GM23248 (cell line): Measurements from ENCODE around the gene FAXDC2. TPM values are rescaled to one million over a fixed set of nuclear protein-coding genes. Genes with fewer than 3 reads are reported as not detected.

Experiments
- DNase-seq: peaks from one replicate; pipeline ENCODE4 v3.0.0-alpha.2; 2015
- H2AFZ ChIP-seq: fragments of 200-600 bp; sonication (generic); 2 replicates; pipeline ENCODE4 v1.6.1; 2016; ENCODE audit warnings: antibody characterized with exemption
- H3F3A ChIP-seq: fragments of 200-600 bp; sonication (generic); 2 replicates; pipeline ENCODE4 v1.6.1; 2016; ENCODE audit warnings: mild to moderate bottlenecking, antibody characterized with exemption, mixed run types; ENCODE audit not compliant: insufficient read depth
- H3K27ac ChIP-seq: fragments of 200-600 bp; sonication (generic); 2 replicates; pipeline ENCODE4 v1.5.1; 2016; ENCODE audit warnings: mild to moderate bottlenecking
- H3K27me3 ChIP-seq: fragments of 200-600 bp; sonication (generic); replicated peaks from 2 replicates; pipeline ENCODE4 v1.6.1; 2016; ENCODE audit warnings: mild to moderate bottlenecking; ENCODE audit not compliant: insufficient read depth
- H3K36me3 ChIP-seq: fragments of 200-600 bp; sonication (generic); 2 replicates; pipeline ENCODE4 v1.6.1; 2016; ENCODE audit warnings: low read depth, mild to moderate bottlenecking
- H3K4me1 ChIP-seq: fragments of 200-600 bp; sonication (generic); 2 replicates; pipeline ENCODE4 v1.6.1; 2016; ENCODE audit warnings: mild to moderate bottlenecking; ENCODE audit not compliant: insufficient read depth
- H3K4me2 ChIP-seq: fragments of 200-600 bp; sonication (generic); one replicate; pipeline ENCODE4 v1.6.1; 2016; ENCODE audit warnings: mild to moderate bottlenecking; ENCODE audit not compliant: unreplicated experiment
- H3K4me3 ChIP-seq: fragments of 200-600 bp; sonication (generic); 2 replicates; pipeline ENCODE4 v1.5.1; 2016; ENCODE audit warnings: mild to moderate bottlenecking
- H3K79me2 ChIP-seq: fragments of 200-600 bp; sonication (generic); 2 replicates; pipeline ENCODE4 v1.6.1; 2016; ENCODE audit warnings: mild to moderate bottlenecking; ENCODE audit not compliant: insufficient read depth
- H3K9ac ChIP-seq: fragments of 200-600 bp; sonication (generic); 2 replicates; pipeline ENCODE4 v1.6.1; 2016; ENCODE audit warnings: mild to moderate bottlenecking
- H3K9me2 ChIP-seq: fragments of 200-600 bp; sonication (generic); 2 replicates; pipeline ENCODE4 v1.6.1; 2016; ENCODE audit warnings: mixed run types, mild to moderate bottlenecking, moderate library complexity; ENCODE audit not compliant: insufficient read depth
- H3K9me3 ChIP-seq: fragments of 200-600 bp; sonication (generic); one replicate; pipeline ENCODE4 v1.6.1; 2017; ENCODE audit warnings: low read depth
- H4K20me1 ChIP-seq: fragments of 200-600 bp; sonication (generic); 2 replicates; pipeline ENCODE4 v1.6.0; 2016; ENCODE audit not compliant: insufficient read depth
- EZH2 ChIP-seq: fragments of 200-600 bp; sonication (generic); IDR thresholded peaks from 2 replicates; pipeline ENCODE4 v1.6.1; 2018; ENCODE audit warnings: antibody characterized with exemption, mild to moderate bottlenecking; ENCODE audit not compliant: insufficient read depth, poor library complexity, severe bottlenecking
- EZH2phosphoT487 ChIP-seq: fragments of 200-600 bp; sonication (generic); IDR thresholded peaks from 2 replicates; pipeline ENCODE4 v1.6.1; 2018; ENCODE audit warnings: antibody characterized with exemption, moderate library complexity, mild to moderate bottlenecking, low read depth; ENCODE audit not compliant: insufficient read depth
- WGBS, 2 experiments: methylation state at CpG; one replicate each; pipeline ENCODE4 v1.1.6; 2015 to 2017; ENCODE audit warnings: low lambda C conversion rate in 2 of 2, low coverage in 1 of 2; ENCODE audit errors: missing lambda C conversion rate in 2 of 2; 5-methylcytosine and 5-hydroxymethylcytosine counted together
- in situ Hi-C: fragments of 300-500 bp; cut with MboI; formaldehyde crosslinking; loops from 2 replicates; pipeline ENCODE4 v1.15.0; 2020
- polyA plus RNA-seq: library from polyadenylated mRNA; unstranded; fragments of >200 nt; fragmentation: Nextera tagmentation; extraction: Ambion mirVana; gene quantifications from 2 replicates; pipeline ENCODE4 v1.2.1, GENCODE V29; 2016
- total RNA-seq: library from RNA; depleted of rRNA; stranded (reverse); fragments of >200 nt; shearing (Covaris generic); gene quantifications from 2 replicates; pipeline ENCODE4 v1.2.3, GENCODE V29; 2014

FAXDC2 gene
- total and polyA plus RNA-seq, 2 experiments from 2014 or later, result 5.4 to 10.3 TPM

DNA sequence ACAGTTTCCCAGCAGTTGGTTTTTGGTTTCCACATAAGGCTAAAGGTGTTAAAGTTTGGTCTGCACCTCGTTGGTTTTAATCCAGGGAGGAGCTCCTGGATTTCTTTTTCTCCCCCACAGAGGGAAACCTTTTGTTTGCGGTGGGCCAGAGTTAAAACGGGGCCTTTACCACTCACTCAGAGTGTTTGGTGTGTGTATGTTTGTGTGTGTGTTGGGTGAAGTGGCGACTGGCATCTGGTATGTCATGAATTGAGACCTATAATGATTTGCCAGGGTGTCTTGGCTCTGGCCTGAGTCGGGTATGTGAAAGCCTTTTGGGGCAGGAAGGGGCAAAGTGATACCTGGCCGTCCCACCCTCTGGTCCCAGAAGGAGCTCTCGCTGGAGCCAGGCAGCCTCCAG is 30.9 kb downstream of the FAXDC2 start:
- 76 to 77% methylated on average over 7 of the region's 7 CpGs for WGBS, 2 experiments
- Histone ChIP-seq H3K4me1 (no peaks in the 10 kb centered on the region), H3K9me3 (no peaks in the 10 kb centered on the region), H3K4me2 (no peak overlapping the region), H2AFZ (no peak overlapping the region), H4K20me1 (no peaks in the 10 kb centered on the region), H3K4me3 (no peak overlapping the region), H3F3A (no peaks in the 10 kb centered on the region), H3K27ac (no peak overlapping the region), H3K79me2 (peaks cover 10% of the 10 kb centered on the region; the same call in 1 of the 2 replicates), H3K36me3 (peaks cover 9% of the 10 kb centered on the region), H3K27me3 (no peaks in the 10 kb centered on the region), H3K9ac (no peak overlapping the region), H3K9me2 (no peaks in the 10 kb centered on the region)
- in situ Hi-C loops, result loop anchor here (10.0 to 25.0 kb wide), 2 partner anchors 175 to 357 kb away; no protein-coding TSS in a partner anchor
- TF ChIP-seq EZH2phosphoT487, result no peak
- DNase-seq, result no peak

DNA sequence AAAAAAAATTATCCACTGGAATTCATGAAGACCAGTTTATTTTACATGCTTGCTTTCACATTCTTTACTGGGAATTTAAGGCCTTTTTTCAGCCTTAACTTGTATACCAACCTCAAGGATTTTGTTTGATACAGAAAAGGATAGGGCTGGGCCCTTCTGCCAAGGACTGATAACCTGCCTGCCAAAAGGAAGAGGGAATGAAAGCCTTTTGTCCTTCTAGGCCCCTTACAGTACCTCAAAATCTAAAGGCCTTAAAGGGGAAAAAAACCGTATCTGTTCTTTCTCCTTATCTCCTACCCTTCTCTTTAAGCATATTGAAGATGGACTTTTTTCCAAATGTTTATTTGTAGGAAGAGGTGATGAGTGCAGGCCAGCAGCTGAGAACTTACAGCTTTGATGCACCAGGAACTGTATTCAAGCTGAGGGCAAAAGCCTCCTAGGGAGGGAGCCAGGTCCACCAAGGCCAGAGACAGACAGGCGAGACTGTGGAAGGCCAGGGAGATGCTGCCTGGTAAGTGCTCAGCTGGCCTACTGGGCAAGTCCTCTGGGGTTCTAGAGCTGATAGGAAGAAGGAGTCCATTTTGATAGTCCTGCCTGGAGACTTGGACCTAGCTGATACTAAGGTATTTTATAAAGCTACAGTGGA is 31.8 kb downstream of the FAXDC2 start:
- WGBS, 2 experiments, result 75 to 77% methylated on average over 2 of the region's 2 CpGs
- Histone ChIP-seq H3K9ac (no peak overlapping the region), H4K20me1 (no peaks in the 10 kb centered on the region), H3K4me3 (no peak overlapping the region), H3K36me3 (peaks cover 9% of the 10 kb centered on the region), H3F3A (no peaks in the 10 kb centered on the region), H3K27me3 (no peaks in the 10 kb centered on the region), H3K9me3 (no peaks in the 10 kb centered on the region), H3K79me2 (peaks cover 10% of the 10 kb centered on the region; the same call in 1 of the 2 replicates), H3K9me2 (no peaks in the 10 kb centered on the region), H3K4me2 (no peak overlapping the region), H2AFZ (no peak overlapping the region), H3K27ac (no peak overlapping the region), H3K4me1 (no peaks in the 10 kb centered on the region)
- TF ChIP-seq EZH2 (no peak), EZH2phosphoT487 (no peak)
- in situ Hi-C loops, result loop anchor here (10.0 to 25.0 kb wide), 2 partner anchors 174 to 356 kb away; no protein-coding TSS in a partner anchor
- DNase-seq, result no peak

DNA sequence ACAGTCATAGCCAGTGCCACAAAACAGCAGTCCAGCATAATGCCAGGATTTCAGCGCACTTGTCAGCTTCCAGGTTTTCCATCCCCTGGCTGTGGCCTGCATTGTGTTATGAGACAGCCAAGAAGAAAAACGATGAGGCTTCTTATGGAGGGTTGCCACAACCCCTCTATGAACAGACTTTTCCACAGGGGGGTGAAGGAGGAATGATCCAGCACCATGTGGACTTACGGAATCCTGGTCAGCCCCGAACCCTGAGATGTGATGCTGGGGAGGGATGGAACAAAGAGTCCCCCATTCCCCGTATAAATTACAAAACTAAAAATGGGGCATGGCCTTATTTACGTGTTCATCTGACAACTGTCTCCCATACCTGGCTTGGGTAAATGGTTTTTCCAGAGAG is 32.6 kb downstream of the FAXDC2 start:
- Histone ChIP-seq H3K27ac (no peak overlapping the region), H3F3A (no peaks in the 10 kb centered on the region), H3K79me2 (peaks cover 16% of the 10 kb centered on the region), H3K9me3 (no peaks in the 10 kb centered on the region), H3K9ac (no peak overlapping the region), H3K27me3 (no peaks in the 10 kb centered on the region), H2AFZ (no peak overlapping the region), H3K4me1 (no peaks in the 10 kb centered on the region), H3K36me3 (peaks cover 15% of the 10 kb centered on the region), H4K20me1 (no peaks in the 10 kb centered on the region), H3K9me2 (no peaks in the 10 kb centered on the region), H3K4me2 (no peak overlapping the region), H3K4me3 (no peak overlapping the region)
- in situ Hi-C loops, result loop anchor here (10.0 to 25.0 kb wide), 2 partner anchors 173 to 356 kb away; no protein-coding TSS in a partner anchor
- no peak for DNase-seq
- 55 to 56% methylated on average over 6 of the region's 6 CpGs for WGBS, 2 experiments
- TF ChIP-seq EZH2phosphoT487 (no peak), EZH2 (no peak)

DNA sequence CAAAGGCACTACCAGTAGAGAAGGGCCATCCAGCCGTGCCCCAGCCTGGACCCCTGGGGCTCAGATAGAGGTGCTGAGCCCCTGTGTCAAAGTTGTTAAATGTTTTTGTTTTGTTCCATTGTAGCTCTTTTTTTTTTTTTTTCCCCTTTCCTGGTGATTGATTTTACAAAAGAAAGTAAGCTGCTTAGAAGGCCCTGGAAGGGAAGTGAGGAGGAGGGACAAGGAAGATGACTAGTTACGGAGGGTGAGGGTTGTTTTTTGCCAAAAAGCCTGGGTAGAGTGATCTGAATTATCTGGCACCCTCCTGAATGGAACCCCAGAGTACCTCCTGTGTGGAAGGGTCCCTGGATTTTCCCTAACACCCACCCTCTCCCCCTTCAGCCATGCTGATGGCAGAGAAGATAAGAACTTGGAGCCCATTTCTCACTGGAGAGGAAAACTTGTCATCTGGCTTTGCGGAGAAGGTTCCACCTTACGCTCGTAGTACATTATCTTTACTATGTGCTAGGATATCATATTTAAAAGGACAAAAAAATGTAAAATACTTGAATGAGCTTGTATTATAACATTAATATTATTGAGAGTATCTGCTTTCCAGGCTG is 33.4 kb downstream of the FAXDC2 start:
- no peak for DNase-seq
- peaks cover 16% of the 10 kb centered on the region for H3K79me2 ChIP-seq
- H3K36me3 ChIP-seq, result peaks cover 16% of the 10 kb centered on the region
- H3K27me3 ChIP-seq, result no peaks in the 10 kb centered on the region
- H4K20me1 ChIP-seq, result no peaks in the 10 kb centered on the region
- WGBS, 2 experiments, result 88% methylated on average over 5 of the region's 5 CpGs
- no peak overlapping the region for H3K4me3 ChIP-seq
- no peak overlapping the region for H3K27ac ChIP-seq
- in situ Hi-C loops, result loop anchor here (10.0 to 25.0 kb wide), 2 partner anchors 172 to 355 kb away; no protein-coding TSS in a partner anchor
- H2AFZ ChIP-seq, result no peak overlapping the region
- H3F3A ChIP-seq, result no peaks in the 10 kb centered on the region
- no peak for TF ChIP-seq EZH2
- no peak for TF ChIP-seq EZH2phosphoT487
- H3K9me2 ChIP-seq, result no peaks in the 10 kb centered on the region
- no peaks in the 10 kb centered on the region for H3K4me1 ChIP-seq
- no peak overlapping the region for H3K9ac ChIP-seq
- H3K9me3 ChIP-seq, result no peaks in the 10 kb centered on the region
- H3K4me2 ChIP-seq, result no peak overlapping the region
